ENCODE data around the gene MOB3C.
"Not testable (repeated sequence)": the region's sequence is repeated elsewhere in the genome, so short reads cannot be mapped to it uniquely, and the experiment has no call there.

Gene MOB3C

DNA sequence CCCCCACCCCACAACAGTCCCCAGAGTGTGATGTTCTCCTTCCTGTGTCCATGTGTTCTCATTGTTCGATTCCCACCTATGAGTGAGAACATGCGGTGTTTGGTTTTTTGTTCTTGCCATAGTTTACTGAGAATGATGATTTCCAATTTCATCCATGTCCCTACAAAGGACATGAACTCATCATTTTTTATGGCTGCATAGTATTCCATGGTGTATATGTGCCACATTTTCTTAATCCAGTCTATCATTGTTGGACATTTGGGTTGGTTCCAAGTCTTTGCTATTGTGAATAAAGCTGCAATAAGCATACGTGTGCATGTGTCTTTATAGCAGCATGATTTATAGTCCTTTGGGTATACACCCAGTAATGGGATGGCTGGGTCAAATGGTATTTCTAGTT is 34.5 kb upstream of the MOB3C start:
- H3K23ac ChIP-seq (ENCODE audit: low read length in 2 of 2); H3K18ac ChIP-seq (ENCODE audit: low read depth in 1 of 2, low read length in 2 of 2); H2BK12ac ChIP-seq (ENCODE audit: low read length in 2 of 2); H4K8ac ChIP-seq (ENCODE audit: low read length); DNase-seq; H2BK120ac ChIP-seq (ENCODE audit: low read depth, low read length); H3K4me3 ChIP-seq (ENCODE audit: insufficient read depth in 1 of 2, low read depth in 1 of 2, low read length in 2 of 2); H3K4me2 ChIP-seq (ENCODE audit: low read length, poor library complexity, severe bottlenecking); H3K27ac ChIP-seq (ENCODE audit: low read length, poor library complexity, severe bottlenecking); H2BK15ac ChIP-seq (ENCODE audit: low read depth, poor library complexity, severe bottlenecking); H3K79me1 ChIP-seq (replicated peaks; ENCODE audit: low read length, poor library complexity, severe bottlenecking); H2AFZ ChIP-seq (ENCODE audit: low read depth, low read length); H3K27me3 ChIP-seq (ENCODE audit: control insufficient read depth in 1 of 2, insufficient read depth in 1 of 2, low read length in 2 of 2); H3K4me1 ChIP-seq (ENCODE audit: control insufficient read depth, insufficient read depth, low read depth, low read length); H4K91ac ChIP-seq (ENCODE audit: low read length); H3K9ac ChIP-seq (ENCODE audit: low read length); H3K14ac ChIP-seq (ENCODE audit: low read length in 2 of 2); H2AK5ac ChIP-seq (ENCODE audit: low read length, severe bottlenecking); H3K4ac ChIP-seq (ENCODE audit: low read depth in 1 of 2, low read length in 2 of 2); H2BK5ac ChIP-seq (ENCODE audit: low read depth, low read length, poor library complexity, severe bottlenecking): not testable (repeated sequence)
- WGBS: no CpG with 5 or more reads among the region's 3 CpGs
- H3K36me3 ChIP-seq (ENCODE audit: control insufficient read depth in 1 of 2, insufficient read depth in 2 of 2, low read depth in 1 of 2, low read length in 2 of 2): peaks cover 15 to 59% of the 10 kb centered on the region in 2 experiments
- peaks cover 22% of the 10 kb centered on the region for H3K9me3 ChIP-seq (ENCODE audit: control insufficient read depth, low read length)

DNA sequence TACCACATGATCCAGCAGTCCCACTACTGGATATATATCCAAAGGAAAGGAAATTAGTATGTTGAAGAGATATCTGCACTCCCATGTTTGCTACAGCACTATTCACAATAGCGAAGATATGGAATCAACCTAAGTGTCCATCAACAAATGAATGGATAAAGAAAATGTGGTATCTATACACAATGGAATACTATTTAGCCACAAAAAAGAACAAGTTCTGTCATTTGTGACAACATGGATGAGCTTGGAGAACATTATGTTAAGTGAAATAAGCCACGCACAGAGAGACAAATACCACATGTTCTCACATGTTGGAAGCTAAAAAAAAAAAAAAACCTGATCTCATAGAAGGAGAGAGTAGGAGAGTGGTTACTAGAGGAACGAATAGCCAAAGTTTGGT is 33.9 kb upstream of the MOB3C start:
- H3K79me1 ChIP-seq (replicated peaks; ENCODE audit: low read length, poor library complexity, severe bottlenecking): no peaks in the 10 kb centered on the region
- H2AFZ ChIP-seq (ENCODE audit: low read depth, low read length): no peak overlapping the region
- H4K8ac ChIP-seq (ENCODE audit: low read length): no peak overlapping the region
- no peak for DNase-seq
- H3K14ac ChIP-seq (ENCODE audit: low read length in 2 of 2): no peak overlapping the region
- no CpG with 5 or more reads among the region's 3 CpGs for WGBS
- H3K4me1 ChIP-seq (ENCODE audit: control insufficient read depth, insufficient read depth, low read depth, low read length): no peaks in the 10 kb centered on the region
- no peak overlapping the region for H2BK5ac ChIP-seq (ENCODE audit: low read depth, low read length, poor library complexity, severe bottlenecking)
- no peaks in the 10 kb centered on the region for H3K27me3 ChIP-seq (ENCODE audit: control insufficient read depth in 1 of 2, insufficient read depth in 1 of 2, low read length in 2 of 2)
- peaks cover 22% of the 10 kb centered on the region for H3K9me3 ChIP-seq (ENCODE audit: control insufficient read depth, low read length)
- no peak overlapping the region for H3K27ac ChIP-seq (ENCODE audit: low read length, poor library complexity, severe bottlenecking)
- no peak overlapping the region for H3K23ac ChIP-seq (ENCODE audit: low read length in 2 of 2)
- H2BK15ac ChIP-seq (ENCODE audit: low read depth, poor library complexity, severe bottlenecking): no peak overlapping the region
- H3K4me3 ChIP-seq (ENCODE audit: insufficient read depth in 1 of 2, low read depth in 1 of 2, low read length in 2 of 2): no peak overlapping the region
- no peak overlapping the region for H3K4me2 ChIP-seq (ENCODE audit: low read length, poor library complexity, severe bottlenecking)
- H2BK12ac ChIP-seq (ENCODE audit: low read length in 2 of 2): no peak overlapping the region
- H3K18ac ChIP-seq (ENCODE audit: low read depth in 1 of 2, low read length in 2 of 2): no peak overlapping the region
- peaks cover 15 to 52% of the 10 kb centered on the region in 2 experiments for H3K36me3 ChIP-seq (ENCODE audit: control insufficient read depth in 1 of 2, insufficient read depth in 2 of 2, low read depth in 1 of 2, low read length in 2 of 2)
- no peak overlapping the region for H3K9ac ChIP-seq (ENCODE audit: low read length)
- no peak overlapping the region for H2AK5ac ChIP-seq (ENCODE audit: low read length, severe bottlenecking)
- H3K4ac ChIP-seq (ENCODE audit: low read depth in 1 of 2, low read length in 2 of 2): no peak overlapping the region
- H2BK120ac ChIP-seq (ENCODE audit: low read depth, low read length): no peak overlapping the region
- no peak overlapping the region for H4K91ac ChIP-seq (ENCODE audit: low read length)

DNA sequence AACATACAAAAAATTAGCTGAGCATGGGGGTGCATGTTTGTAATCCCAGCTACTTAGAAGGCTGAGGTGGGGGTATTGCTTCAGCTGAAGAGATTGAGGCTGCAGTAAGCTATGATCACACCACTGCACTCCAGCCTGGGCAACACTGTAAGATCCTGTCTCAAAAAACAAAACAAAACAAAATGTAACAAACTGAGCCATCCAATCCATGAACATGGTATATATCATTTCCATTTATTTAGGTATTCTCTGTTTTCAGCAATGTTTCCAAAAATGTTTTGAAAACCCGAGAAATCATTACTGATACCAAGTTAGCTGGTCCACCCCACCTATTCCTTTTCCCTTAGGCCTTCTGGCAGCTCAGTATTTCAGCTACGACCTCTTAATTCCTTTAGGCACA is 33.2 kb upstream of the MOB3C start:
- Histone ChIP-seq H2BK5ac (ENCODE audit: low read depth, low read length, poor library complexity, severe bottlenecking) (no peak overlapping the region), H3K4me1 (ENCODE audit: control insufficient read depth, insufficient read depth, low read depth, low read length) (no peaks in the 10 kb centered on the region), H3K18ac (ENCODE audit: low read depth in 1 of 2, low read length in 2 of 2) (no peak overlapping the region), H2BK15ac (ENCODE audit: low read depth, poor library complexity, severe bottlenecking) (no peak overlapping the region), H4K8ac (ENCODE audit: low read length) (no peak overlapping the region), H3K23ac (ENCODE audit: low read length in 2 of 2) (no peak overlapping the region), H2AK5ac (ENCODE audit: low read length, severe bottlenecking) (no peak overlapping the region), H2AFZ (ENCODE audit: low read depth, low read length) (no peak overlapping the region), H3K79me1 (replicated peaks; ENCODE audit: low read length, poor library complexity, severe bottlenecking) (no peaks in the 10 kb centered on the region), H3K4ac (ENCODE audit: low read depth in 1 of 2, low read length in 2 of 2) (no peak overlapping the region), H3K27me3 (ENCODE audit: control insufficient read depth in 1 of 2, insufficient read depth in 1 of 2, low read length in 2 of 2) (no peaks in the 10 kb centered on the region), H3K14ac (ENCODE audit: low read length in 2 of 2) (no peak overlapping the region), H2BK12ac (ENCODE audit: low read length in 2 of 2) (no peak overlapping the region), H3K36me3 (ENCODE audit: control insufficient read depth in 1 of 2, insufficient read depth in 2 of 2, low read depth in 1 of 2, low read length in 2 of 2) (peaks cover 15 to 46% of the 10 kb centered on the region in 2 experiments), H3K27ac (ENCODE audit: low read length, poor library complexity, severe bottlenecking) (no peak overlapping the region), H3K4me2 (ENCODE audit: low read length, poor library complexity, severe bottlenecking) (no peak overlapping the region), H2BK120ac (ENCODE audit: low read depth, low read length) (no peak overlapping the region), H3K9me3 (ENCODE audit: control insufficient read depth, low read length) (peaks cover 22% of the 10 kb centered on the region), H3K9ac (ENCODE audit: low read length) (no peak overlapping the region), H4K91ac (ENCODE audit: low read length) (no peak overlapping the region), H3K4me3 (ENCODE audit: insufficient read depth in 1 of 2, low read depth in 1 of 2, low read length in 2 of 2) (no peak overlapping the region)
- 92% methylated on average over 2 of the region's 2 CpGs for WGBS
- no peak for DNase-seq

DNA sequence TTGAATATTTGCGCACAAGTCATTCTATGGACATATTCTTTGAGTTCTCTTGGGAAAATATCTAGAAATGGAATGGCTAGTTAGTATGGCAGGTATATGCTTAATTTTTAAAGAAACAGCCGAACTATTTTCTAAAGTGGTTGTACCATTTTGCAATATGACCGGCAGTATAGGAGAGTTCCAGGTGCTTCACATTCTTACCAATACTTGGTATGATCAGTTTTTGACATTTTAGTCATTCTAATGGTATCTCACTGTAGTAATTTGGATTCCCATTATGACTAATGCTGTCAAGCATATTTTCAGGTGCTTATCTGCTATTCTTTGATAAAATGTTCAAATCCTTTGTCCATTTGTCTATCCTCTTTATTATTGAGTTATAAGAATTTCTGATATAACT is 31.0 kb upstream of the MOB3C start:
- H2BK12ac ChIP-seq (ENCODE audit: low read length in 2 of 2): no peak overlapping the region
- no peak overlapping the region for H3K27ac ChIP-seq (ENCODE audit: low read length, poor library complexity, severe bottlenecking)
- 99% methylated on average over 2 of the region's 3 CpGs for WGBS
- no peak overlapping the region for H3K9ac ChIP-seq (ENCODE audit: low read length)
- no peak overlapping the region for H2BK5ac ChIP-seq (ENCODE audit: low read depth, low read length, poor library complexity, severe bottlenecking)
- no peak overlapping the region for H4K8ac ChIP-seq (ENCODE audit: low read length)
- no peak overlapping the region for H3K18ac ChIP-seq (ENCODE audit: low read depth in 1 of 2, low read length in 2 of 2)
- H2AFZ ChIP-seq (ENCODE audit: low read depth, low read length): no peak overlapping the region
- no peak overlapping the region for H3K4ac ChIP-seq (ENCODE audit: low read depth in 1 of 2, low read length in 2 of 2)
- H3K27me3 ChIP-seq (ENCODE audit: control insufficient read depth in 1 of 2, insufficient read depth in 1 of 2, low read length in 2 of 2): no peaks in the 10 kb centered on the region
- H3K4me3 ChIP-seq (ENCODE audit: insufficient read depth in 1 of 2, low read depth in 1 of 2, low read length in 2 of 2): no peak overlapping the region
- H4K91ac ChIP-seq (ENCODE audit: low read length): no peak overlapping the region
- no peak overlapping the region for H3K4me2 ChIP-seq (ENCODE audit: low read length, poor library complexity, severe bottlenecking)
- H3K4me1 ChIP-seq (ENCODE audit: control insufficient read depth, insufficient read depth, low read depth, low read length): no peaks in the 10 kb centered on the region
- H3K9me3 ChIP-seq (ENCODE audit: control insufficient read depth, low read length): peaks cover 22% of the 10 kb centered on the region
- H3K14ac ChIP-seq (ENCODE audit: low read length in 2 of 2): no peak overlapping the region
- no peak overlapping the region for H3K23ac ChIP-seq (ENCODE audit: low read length in 2 of 2)
- H2BK120ac ChIP-seq (ENCODE audit: low read depth, low read length): no peak overlapping the region
- H2AK5ac ChIP-seq (ENCODE audit: low read length, severe bottlenecking): no peak overlapping the region
- no peaks in the 10 kb centered on the region for H3K79me1 ChIP-seq (replicated peaks; ENCODE audit: low read length, poor library complexity, severe bottlenecking)
- no peak for DNase-seq
- H2BK15ac ChIP-seq (ENCODE audit: low read depth, poor library complexity, severe bottlenecking): no peak overlapping the region
- peaks cover 15 to 43% of the 10 kb centered on the region in 2 experiments for H3K36me3 ChIP-seq (ENCODE audit: control insufficient read depth in 1 of 2, insufficient read depth in 2 of 2, low read depth in 1 of 2, low read length in 2 of 2)
